Left hindlimb (tissue), 1 donor: ENCODE data around the gene NCAPH2.
"Not testable (repeated sequence)": the region's sequence is repeated elsewhere in the genome, so short reads cannot be mapped to it uniquely, and the experiment has no call there.

Source experiments
- DNase-seq: peaks from one replicate; pipeline ENCODE4 v3.0.0-alpha.2; 2018

NCAPH2 gene

GRCh38 chr22:50520184-50520583 is 12.2 kb downstream of the NCAPH2 start:
- not testable (repeated sequence) for DNase-seq

GRCh38 chr22:50520826-50521453 is 12.9 kb downstream of the NCAPH2 start:
- DNase-seq, result no peak

GRCh38 chr22:50521710-50522109 is 13.7 kb downstream of the NCAPH2 start:
- DNase-seq, result no peak

- DNase-seq, result no peak
These were observed 14.3 kb downstream of the NCAPH2 start for GRCh38 chr22:50522208-50522805.

GRCh38 chr22:50522806-50523438 is 14.9 kb downstream of the NCAPH2 start:
- DNase-seq, result no peak

GRCh38 chr22:50523458-50523805 is 15.4 kb downstream of the NCAPH2 start:
- no peak for DNase-seq

GRCh38 chr22:50523806-50524675 is 16.0 kb downstream of the NCAPH2 start:
- no peak for DNase-seq

GRCh38 chr22:50524676-50525103 is 16.7 kb downstream of the NCAPH2 start:
- no peak for DNase-seq

- peak; percentile 98 for DNase-seq
These were observed 17.3 kb downstream of the NCAPH2 start, which contains the start of gene SCO2 for GRCh38 chr22:50525104-50525857. SCO2 (minus strand) TSS chr22:50525598; CDS start chr22:50524411, 1,187 bp downstream.

GRCh38 chr22:50525858-50526107 is 17.8 kb downstream of the NCAPH2 start:
- no peak for DNase-seq

GRCh38 chr22:50526108-50526833 is 18.2 kb downstream of the NCAPH2 start:
- DNase-seq, result peak; percentile 90

GRCh38 chr22:50526834-50527801 is 19.1 kb downstream of the NCAPH2 start:
- DNase-seq, result peak; percentile 70

- DNase-seq, result no peak
These were observed 20.1 kb downstream of the NCAPH2 start for GRCh38 chr22:50527921-50528681.

GRCh38 chr22:50528682-50529415 is 20.8 kb downstream of the NCAPH2 start:
- no peak for DNase-seq

GRCh38 chr22:50529416-50529896 is 21.4 kb downstream of the NCAPH2 start:
- peak; percentile 59 for DNase-seq

GRCh38 chr22:50529897-50530579 is 22.0 kb downstream of the NCAPH2 start, which contains the start of gene TYMP:
TYMP (minus strand) TSS chr22:50530012; CDS start chr22:50529709, 303 bp downstream.
- peak; percentile 80 for DNase-seq

GRCh38 chr22:50530580-50530876 is 22.5 kb downstream of the NCAPH2 start:
- peak; percentile 53 for DNase-seq

GRCh38 chr22:50530877-50531545 is 23.0 kb downstream of the NCAPH2 start:
- DNase-seq, result peak; percentile 70
